Esophagus squamous epithelium (tissue), 4 donors: ENCODE data around the gene NR2F2.

Experiments
- CTCF ChIP-seq, 6 experiments: fragments of 450-650 bp in 4 of 6; fragments of 200-600 bp in 2 of 6; sonication (generic) in 2 of 6; IDR thresholded peaks; one replicate each; pipeline ENCODE4 v1.5.1; 2016 to 2019; ENCODE audit warnings: antibody characterized with exemption in 6 of 6, mild to moderate bottlenecking in 4 of 6, moderate library complexity in 4 of 6
- POLR2A ChIP-seq, 4 donors: fragments of 450-650 bp; IDR thresholded peaks; one replicate each; pipeline ENCODE4 v1.6.1; 2017; ENCODE audit warnings: antibody characterized with exemption in 4 of 4, mild to moderate bottlenecking in 4 of 4, moderate library complexity in 3 of 4

DNA sequence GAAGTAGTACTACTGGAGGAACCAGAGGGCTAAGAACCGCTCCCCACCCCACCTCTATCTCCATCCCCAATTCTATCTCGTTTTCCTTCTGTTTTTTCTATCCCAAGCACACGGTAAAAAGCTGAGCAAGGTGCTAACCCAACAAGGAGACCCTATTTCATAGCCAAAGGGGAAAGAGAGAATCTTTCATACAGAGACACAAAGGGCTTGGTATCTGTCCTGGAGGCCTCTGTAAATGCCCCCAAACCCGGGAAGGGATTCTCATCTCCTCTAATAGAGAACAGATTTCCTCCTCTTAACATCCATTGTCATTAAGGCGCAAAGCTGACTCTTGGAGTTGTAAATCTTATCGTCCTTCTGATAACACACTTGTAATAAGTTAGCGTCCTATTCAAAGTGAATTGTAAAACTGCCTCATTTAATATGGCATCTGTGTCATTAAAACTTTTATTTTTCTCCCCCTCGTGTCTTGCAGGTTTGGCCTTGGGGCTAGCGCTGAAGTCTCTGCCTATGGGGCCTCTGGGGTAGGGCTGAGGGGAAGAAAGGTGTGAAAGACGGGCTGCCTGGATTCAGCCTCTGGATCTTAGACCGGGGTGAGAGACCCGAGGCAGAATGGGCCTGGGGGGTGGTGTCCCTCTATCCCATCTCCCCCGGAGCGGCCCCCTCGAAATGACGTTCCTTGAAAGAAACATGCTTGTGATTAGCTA is 12.1 kb downstream of the NR2F2 start:
- no peak for TF ChIP-seq POLR2A (IDR thresholded peaks at IDR 0.05)
- no peak for TF ChIP-seq CTCF (IDR thresholded peaks at IDR 0.05)
